SU-DHL-6 (cell line): ENCODE measurements around the gene FFAR1.

ENCODE experiments used
- EZH2phosphoT487 ChIP-seq: fragments of 200-600 bp; sonication (generic), shearing (Covaris generic); conservative IDR thresholded peaks from 2 replicates; pipeline ENCODE4 v1.6.1; 2018; ENCODE audit warnings: mild to moderate bottlenecking, antibody characterized with exemption, low read length, moderate library complexity, mixed read lengths
- TF ChIP-seq, protein P1 (sequence below): fragments of 200-600 bp; sonication (generic); IDR thresholded peaks from one replicate; pipeline ENCODE4 v1.5.1; 2017; ENCODE audit warnings: antibody characterized with exemption, mild to moderate bottlenecking, low read length, moderate library complexity; ENCODE audit not compliant: insufficient read depth, poor library complexity, severe bottlenecking

DNA sequence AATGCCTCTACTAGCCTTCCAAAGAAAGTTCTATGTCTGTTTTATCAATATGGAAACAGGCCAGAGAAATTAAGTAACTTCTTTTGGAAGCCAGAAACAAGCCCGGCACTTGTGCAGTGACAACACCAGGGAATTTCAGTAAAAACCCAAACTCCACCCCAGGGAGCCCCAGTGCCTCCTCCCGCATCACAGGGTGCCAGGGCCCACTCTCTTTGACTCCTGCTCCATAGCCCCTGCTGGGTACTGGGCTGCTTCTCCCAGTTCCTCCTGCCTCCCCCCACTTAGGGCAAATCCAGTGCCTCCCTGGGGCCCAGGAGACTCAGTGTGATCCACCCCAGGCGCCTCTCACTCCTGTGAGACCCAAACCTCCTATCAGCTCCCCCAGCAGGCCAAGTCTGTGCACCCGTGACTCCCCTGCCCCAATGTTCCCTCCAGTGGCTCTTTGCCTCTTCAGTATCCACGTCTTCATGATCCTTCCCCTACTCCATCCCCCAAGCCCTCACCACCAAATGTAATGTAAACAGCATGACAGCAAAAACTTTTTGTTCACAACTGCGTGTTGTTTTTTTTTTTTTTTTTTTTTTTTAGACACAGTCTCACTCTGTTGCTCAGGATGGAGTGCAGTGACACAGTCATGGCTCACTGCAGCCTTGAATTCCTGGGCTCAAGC is 8.2 kb downstream of the FFAR1 start:
- TF ChIP-seq, protein P1, sequence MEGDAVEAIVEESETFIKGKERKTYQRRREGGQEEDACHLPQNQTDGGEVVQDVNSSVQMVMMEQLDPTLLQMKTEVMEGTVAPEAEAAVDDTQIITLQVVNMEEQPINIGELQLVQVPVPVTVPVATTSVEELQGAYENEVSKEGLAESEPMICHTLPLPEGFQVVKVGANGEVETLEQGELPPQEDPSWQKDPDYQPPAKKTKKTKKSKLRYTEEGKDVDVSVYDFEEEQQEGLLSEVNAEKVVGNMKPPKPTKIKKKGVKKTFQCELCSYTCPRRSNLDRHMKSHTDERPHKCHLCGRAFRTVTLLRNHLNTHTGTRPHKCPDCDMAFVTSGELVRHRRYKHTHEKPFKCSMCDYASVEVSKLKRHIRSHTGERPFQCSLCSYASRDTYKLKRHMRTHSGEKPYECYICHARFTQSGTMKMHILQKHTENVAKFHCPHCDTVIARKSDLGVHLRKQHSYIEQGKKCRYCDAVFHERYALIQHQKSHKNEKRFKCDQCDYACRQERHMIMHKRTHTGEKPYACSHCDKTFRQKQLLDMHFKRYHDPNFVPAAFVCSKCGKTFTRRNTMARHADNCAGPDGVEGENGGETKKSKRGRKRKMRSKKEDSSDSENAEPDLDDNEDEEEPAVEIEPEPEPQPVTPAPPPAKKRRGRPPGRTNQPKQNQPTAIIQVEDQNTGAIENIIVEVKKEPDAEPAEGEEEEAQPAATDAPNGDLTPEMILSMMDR: no peak
- no peak for TF ChIP-seq EZH2phosphoT487
